ENCODE measurements around the gene WBP2NL. TPM values are rescaled to one million over a fixed set of nuclear protein-coding genes. Genes with fewer than 3 reads are reported as not detected.

Gene WBP2NL
- total RNA-seq, 1 experiment from 2014 or later: 0.22 TPM

- Histone ChIP-seq H3K4me2 (ENCODE audit: insufficient read depth, insufficient read length, low read length) (no peak overlapping the region), H3K18ac (ENCODE audit: insufficient read length, low read depth, low read length) (no peak overlapping the region), H3K23me2 (ENCODE audit: insufficient read length, low read depth, low read length, poor library complexity, severe bottlenecking) (no peaks in the 10 kb centered on the region), H3T11ph (ENCODE audit: low read length) (no peak overlapping the region), H3K9ac (ENCODE audit: extremely low read depth, insufficient read length, low read length) (no peak overlapping the region), H3K23ac (ENCODE audit: insufficient read length, low read depth, low read length) (no peak overlapping the region), H3K27ac (ENCODE audit: insufficient read length, low read depth, low read length) (no peak overlapping the region), H4K91ac (ENCODE audit: insufficient read length, low read depth, low read length) (no peak overlapping the region), H2BK5ac (ENCODE audit: insufficient read length, low read length) (no peak overlapping the region), H2BK20ac (ENCODE audit: low read depth, low read length, poor library complexity, severe bottlenecking) (no peak overlapping the region), H2AFZ (ENCODE audit: low read length) (no peak overlapping the region), H3K79me2 (ENCODE audit: insufficient read depth, low read length) (no peaks in the 10 kb centered on the region), H3K79me1 (ENCODE audit: insufficient read depth, low read depth, low read length, poor library complexity, severe bottlenecking) (no peaks in the 10 kb centered on the region), H4K8ac (replicated peaks; ENCODE audit: insufficient read length, low read depth, low read length) (no peak overlapping the region), H3K4ac (ENCODE audit: low read depth, low read length) (no peak overlapping the region), H2AK5ac (ENCODE audit: insufficient read length, low read length) (no peak overlapping the region), H3K4me1 (ENCODE audit: insufficient read depth, low read length) (peaks cover 2% of the 10 kb centered on the region; the same call in 1 of the 2 replicates), H3K14ac (ENCODE audit: insufficient read depth, low read length) (no peak overlapping the region), H3K56ac (ENCODE audit: insufficient read length, low read depth, low read length) (no peak overlapping the region), H2BK12ac (ENCODE audit: insufficient read length, low read depth, low read length) (no peak overlapping the region), H2BK120ac (ENCODE audit: low read depth, low read length, poor library complexity, severe bottlenecking) (no peak overlapping the region), H4K20me1 (ENCODE audit: control insufficient read depth, insufficient read depth, insufficient read length) (no peaks in the 10 kb centered on the region), H2BK15ac (ENCODE audit: low read depth, low read length) (no peak overlapping the region), H4K5ac (ENCODE audit: insufficient read length, low read depth, low read length) (no peak overlapping the region), H3K27me3 (ENCODE audit: insufficient read depth, low read length) (no peaks in the 10 kb centered on the region; the same call in 1 of the 2 replicates), H3K9me3 (ENCODE audit: control insufficient read depth, low read depth, low read length) (no peaks in the 10 kb centered on the region)
- Mint-ChIP-seq H3K27ac (no peak overlapping the region), H3K9me3 (peaks cover 4 to 5% of the 10 kb centered on the region in 2 experiments; a peak in 4 of 5 replicates), H3K4me3 (no peak overlapping the region), H3K27me3 (ENCODE audit: low read depth) (peaks cover 28% of the 10 kb centered on the region), H3K36me3 (ENCODE audit: insufficient read depth in 1 of 3, low read depth in 3 of 3) (peaks cover 2 to 3% (median 3%) of the 10 kb centered on the region in 3 experiments; a peak in 2 of 7 replicates), H3K4me1 (peaks cover 33 to 43% of the 10 kb centered on the region in 2 experiments)
- no peak for DNase-seq
- no peak for TF ChIP-seq CTCF (conservative IDR thresholded peaks at IDR 0.05)
- whole genome bisulfite sequencing (ENCODE audit: extremely low coverage, insufficient read length, low lambda C conversion rate): no CpG with 5 or more reads among the region's 2 CpGs
Measured at GRCh38 chr22:41966225-41966606, 32.4 kb upstream of the WBP2NL start.
